Measurements from ENCODE around the gene PPIE. TPM values are rescaled to one million over a fixed set of nuclear protein-coding genes. Genes with fewer than 3 reads are reported as not detected.

Gene PPIE
- total RNA-seq, 1 experiment from 2014 or later = 36.3 TPM

GRCh38 chr1:39696448-39696847 is 42.2 kb upstream of the PPIE start:
- H3K9ac ChIP-seq (ENCODE audit: extremely low read depth, insufficient read length, low read length) = no peak overlapping the region
- H3K9me3 Mint-ChIP-seq = no peaks in the 10 kb centered on the region
- no peak overlapping the region for H4K5ac ChIP-seq (ENCODE audit: insufficient read length, low read depth, low read length)
- no peak overlapping the region for H4K91ac ChIP-seq (ENCODE audit: insufficient read length, low read depth, low read length)
- no peaks in the 10 kb centered on the region for H4K20me1 ChIP-seq (ENCODE audit: control insufficient read depth, insufficient read depth, insufficient read length)
- H2AFZ ChIP-seq (ENCODE audit: low read length) = no peak overlapping the region
- H3K79me1 ChIP-seq (ENCODE audit: insufficient read depth, low read depth, low read length, poor library complexity, severe bottlenecking) = no peaks in the 10 kb centered on the region
- H3K4me1 Mint-ChIP-seq = peaks cover 17 to 18% of the 10 kb centered on the region in 2 experiments
- no peak overlapping the region for H2BK12ac ChIP-seq (ENCODE audit: insufficient read length, low read depth, low read length)
- H3K23me2 ChIP-seq (ENCODE audit: insufficient read length, low read depth, low read length, poor library complexity, severe bottlenecking) = peaks cover 8% of the 10 kb centered on the region
- no peak overlapping the region for H2BK120ac ChIP-seq (ENCODE audit: low read depth, low read length, poor library complexity, severe bottlenecking)
- no peak overlapping the region for H3T11ph ChIP-seq (ENCODE audit: low read length)
- no peak overlapping the region for H3K18ac ChIP-seq (ENCODE audit: insufficient read length, low read depth, low read length)
- no peak overlapping the region for H2AK5ac ChIP-seq (ENCODE audit: insufficient read length, low read length)
- no peak for TF ChIP-seq CTCF (conservative IDR thresholded peaks at IDR 0.05)
- WGBS (ENCODE audit: extremely low coverage, insufficient read length, low lambda C conversion rate) = no CpG with 5 or more reads among the region's 1 CpG
- no peak overlapping the region for H3K4ac ChIP-seq (ENCODE audit: low read depth, low read length)
- DNase-seq = no peak
- no peak overlapping the region for H3K23ac ChIP-seq (ENCODE audit: insufficient read length, low read depth, low read length)
- no peak overlapping the region for H3K56ac ChIP-seq (ENCODE audit: insufficient read length, low read depth, low read length)
- no peak overlapping the region for H3K27ac Mint-ChIP-seq
- H4K8ac ChIP-seq (replicated peaks; ENCODE audit: insufficient read length, low read depth, low read length) = no peak overlapping the region
- no peak overlapping the region for H2BK15ac ChIP-seq (ENCODE audit: low read depth, low read length)
- H3K4me3 Mint-ChIP-seq = no peak overlapping the region
- no peak overlapping the region for H2BK5ac ChIP-seq (ENCODE audit: insufficient read length, low read length)
- no peaks in the 10 kb centered on the region for H3K79me2 ChIP-seq (ENCODE audit: insufficient read depth, low read length)
- H3K4me2 ChIP-seq (ENCODE audit: insufficient read depth, insufficient read length, low read length) = no peak overlapping the region
- H3K4me1 ChIP-seq (ENCODE audit: insufficient read depth, low read length) = peaks cover 5% of the 10 kb centered on the region; the same call in 1 of the 2 replicates
- no peaks in the 10 kb centered on the region for H3K36me3 Mint-ChIP-seq (ENCODE audit: insufficient read depth in 1 of 3, low read depth in 3 of 3)
- H2BK20ac ChIP-seq (ENCODE audit: low read depth, low read length, poor library complexity, severe bottlenecking) = no peak overlapping the region
- no peak overlapping the region for H3K27ac ChIP-seq (ENCODE audit: insufficient read length, low read depth, low read length)
- peaks cover 99% of the 10 kb centered on the region for H3K27me3 Mint-ChIP-seq (ENCODE audit: low read depth)
- peaks cover 69% of the 10 kb centered on the region for H3K27me3 ChIP-seq (ENCODE audit: insufficient read depth, low read length)
- no peaks in the 10 kb centered on the region for H3K9me3 ChIP-seq (ENCODE audit: control insufficient read depth, low read depth, low read length)
- H3K14ac ChIP-seq (ENCODE audit: insufficient read depth, low read length) = no peak overlapping the region
